Measurements from ENCODE around the gene EPHA7. TPM values are rescaled to one million over a fixed set of nuclear protein-coding genes. Genes with fewer than 3 reads are reported as not detected.

EPHA7 gene
- total RNA-seq, 4 donors from 2014 or later = 0.12 to 0.95 TPM; not detected in 2

DNA sequence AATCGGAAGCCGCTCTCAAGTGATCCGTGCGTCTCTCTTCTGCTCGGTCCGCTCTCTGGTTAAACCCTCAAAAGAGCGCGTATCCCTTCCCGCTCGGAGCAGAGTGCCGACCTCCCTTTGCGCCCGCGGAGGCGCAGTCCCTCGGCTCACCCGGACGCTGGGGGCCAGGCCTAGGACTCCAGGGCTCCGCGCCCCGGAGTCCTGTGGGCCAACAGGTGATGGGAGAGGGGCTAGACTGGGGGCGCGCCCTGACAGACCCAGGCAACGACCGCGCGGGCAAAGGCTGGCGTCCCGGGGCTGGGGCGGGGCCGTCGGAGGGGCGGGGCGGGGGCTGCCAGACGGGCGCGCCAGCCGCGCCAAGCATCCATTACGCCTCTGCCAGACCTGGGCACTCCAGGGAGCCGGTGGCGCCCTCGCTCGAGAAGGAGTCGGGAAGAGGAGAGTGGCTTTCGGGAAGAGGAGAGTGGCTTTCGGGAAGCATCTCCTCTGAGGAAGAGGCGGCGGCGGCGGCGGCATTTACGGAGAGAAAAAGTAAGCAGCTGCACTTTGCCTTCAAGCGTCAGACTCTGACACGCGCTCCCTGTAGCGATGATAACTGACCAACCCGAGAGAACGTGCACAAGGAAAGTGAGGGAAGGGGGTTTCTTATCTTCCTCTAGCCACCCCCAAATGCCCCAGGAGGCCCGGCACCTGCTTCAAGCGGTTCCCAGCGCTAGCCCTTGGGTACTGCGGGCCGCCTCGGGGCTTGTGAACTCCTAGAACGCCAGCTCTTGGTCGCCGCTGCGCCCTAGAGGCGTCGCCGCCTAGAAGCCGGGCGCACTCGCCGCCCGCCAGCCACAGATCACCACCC lies 2.6 kb downstream of the EPHA7 start:
- ATAC-seq (ENCODE audit: low FRiP score) (no peak), DNase-seq (ENCODE audit: low spot score) (no peak)
- no peak for TF ChIP-seq CTCF (IDR thresholded peaks at IDR 0.05)

DNA sequence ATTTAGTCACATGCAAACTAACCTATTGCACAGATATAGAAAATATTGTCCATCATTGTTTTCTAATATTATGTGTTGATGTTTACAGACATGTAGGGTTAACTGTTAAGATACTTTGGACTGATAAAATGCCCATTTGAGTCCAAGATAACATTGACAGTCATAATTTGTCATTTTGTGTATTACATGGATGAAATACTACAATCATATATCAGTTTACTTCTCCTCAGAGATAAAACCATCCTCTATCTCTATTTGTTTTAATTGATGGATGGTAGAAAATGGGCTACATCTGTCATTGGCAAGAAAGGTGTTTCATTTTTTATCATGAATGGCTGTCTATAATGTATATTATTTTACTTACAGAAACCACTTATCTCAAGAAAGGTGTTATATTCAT lies 6.2 kb downstream of the EPHA7 start:
- DNase-seq (ENCODE audit: low spot score) (no peak), ATAC-seq (ENCODE audit: low FRiP score) (no peak)
- no peak for TF ChIP-seq CTCF (IDR thresholded peaks at IDR 0.05)

- TF ChIP-seq CTCF (IDR thresholded peaks at IDR 0.05) = no peak
- ATAC-seq (ENCODE audit: low FRiP score) = no peak
- DNase-seq (ENCODE audit: low spot score) = no peak
Measured at GRCh38 chr6:93412452-93412851, 6.9 kb downstream of the EPHA7 start.

DNA sequence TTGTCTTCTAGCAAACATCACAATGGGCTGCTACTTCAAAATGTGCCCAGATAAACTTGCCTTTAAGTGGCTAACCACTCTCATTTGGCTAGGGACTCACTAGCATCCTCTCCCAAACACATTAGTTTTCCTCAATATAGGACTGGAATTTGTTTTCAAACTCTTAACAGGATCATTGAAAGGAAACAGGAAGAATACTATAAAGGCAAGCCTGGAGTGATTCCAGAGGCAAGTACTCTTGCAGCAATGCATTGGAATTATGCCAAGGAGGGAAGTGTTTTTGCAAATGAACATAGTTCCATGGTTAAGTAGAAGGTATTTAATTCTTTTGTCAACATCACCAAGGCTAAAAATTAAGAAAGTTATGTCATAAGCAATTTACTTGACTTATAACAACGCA lies 12.2 kb downstream of the EPHA7 start:
- ATAC-seq (ENCODE audit: low FRiP score) (no peak), DNase-seq (ENCODE audit: low spot score) (no peak)
- TF ChIP-seq CTCF (IDR thresholded peaks at IDR 0.05) = no peak

GRCh38 chr6:93403390-93403789 lies 16.0 kb downstream of the EPHA7 start:
- no peak for TF ChIP-seq CTCF (IDR thresholded peaks at IDR 0.05)
- ATAC-seq (ENCODE audit: low FRiP score) (no peak), DNase-seq (ENCODE audit: low spot score) (no peak)

DNA sequence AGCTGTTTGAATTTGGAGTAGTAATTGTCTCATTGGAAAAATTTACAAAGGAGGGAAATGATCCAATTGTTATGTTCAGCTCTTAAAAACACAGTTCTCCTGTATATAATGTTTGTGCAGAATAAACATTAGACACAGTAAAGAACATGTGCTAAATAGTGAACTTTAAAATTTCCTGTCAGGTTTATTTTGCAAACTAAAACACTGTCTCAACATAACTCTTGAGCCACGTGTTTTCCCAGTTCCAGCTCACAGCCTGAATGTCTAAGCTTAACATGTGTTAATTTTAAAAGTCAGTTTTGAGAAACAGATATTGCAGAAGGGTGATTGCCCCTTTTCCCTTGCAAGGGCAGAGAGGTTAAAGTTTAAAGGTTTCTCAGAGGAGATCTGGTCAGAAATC lies 20.6 kb downstream of the EPHA7 start:
- no peak for ATAC-seq (ENCODE audit: low FRiP score)
- no peak for TF ChIP-seq CTCF (IDR thresholded peaks at IDR 0.05)

GRCh38 chr6:93394471-93394870 lies 24.9 kb downstream of the EPHA7 start:
- DNase-seq (ENCODE audit: low spot score) (no peak), ATAC-seq (ENCODE audit: low FRiP score) (no peak)
- no peak for TF ChIP-seq CTCF (IDR thresholded peaks at IDR 0.05)

More for the DNA sequence above, 20.6 kb downstream of the EPHA7 start:
- DNase-seq (ENCODE audit: low spot score) = no peak
